SKM-1 treated with dmso at 0.1 percent for 144 hours (cell line): Measurements from ENCODE around the gene GABBR2.

ENCODE experiments used
- DNase-seq: peaks from one replicate; lab custom pipeline; 2025; ENCODE audit not compliant: unreplicated experiment; lab: John Stamatoyannopoulos, UW

Gene GABBR2

GRCh38 chr9:98360176-98360708 is 348.5 kb downstream of the GABBR2 start:
- no peak for DNase-seq

DNA sequence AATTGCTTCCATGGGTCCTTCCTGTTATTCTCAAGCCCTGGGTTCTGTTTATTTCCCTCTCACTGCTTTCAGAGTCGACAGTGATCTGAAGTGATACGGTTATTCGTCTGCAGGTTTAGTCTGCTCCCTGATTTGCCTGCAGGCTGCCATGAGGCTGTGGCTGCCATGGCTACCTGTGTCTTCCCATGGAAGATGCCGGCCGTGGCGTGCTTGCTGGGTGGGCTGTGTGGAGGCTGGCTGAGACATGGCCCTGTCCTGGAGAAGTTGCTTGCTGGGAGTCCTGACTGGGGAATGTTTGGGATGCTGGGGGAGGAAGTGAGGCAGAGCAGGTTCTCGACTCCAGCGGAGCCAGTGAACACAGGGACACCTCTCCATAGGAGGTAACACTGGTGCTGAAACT is 349.2 kb downstream of the GABBR2 start:
- no peak for DNase-seq

GRCh38 chr9:98357921-98358535 is 350.7 kb downstream of the GABBR2 start:
- no peak for DNase-seq

GRCh38 chr9:98356953-98357690 is 351.6 kb downstream of the GABBR2 start:
- no peak for DNase-seq

DNA sequence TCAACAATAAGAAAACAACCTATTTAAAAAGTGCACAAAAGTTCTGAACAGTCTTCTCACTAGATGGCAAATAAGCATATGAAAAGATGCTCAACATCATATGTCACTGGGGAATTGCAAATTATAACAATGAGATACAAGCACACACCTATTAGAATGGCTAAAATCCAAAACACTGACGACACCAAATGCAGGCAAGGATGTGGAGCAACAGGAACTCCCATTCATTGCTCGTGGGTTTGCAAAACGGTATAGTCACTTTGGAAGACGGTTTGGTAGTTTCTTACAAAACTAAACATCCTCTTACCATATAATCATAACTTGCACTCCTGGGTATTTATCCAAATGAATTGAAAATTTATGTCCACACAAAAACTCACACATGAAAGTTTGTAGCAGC is 352.4 kb downstream of the GABBR2 start:
- no peak for DNase-seq

DNA sequence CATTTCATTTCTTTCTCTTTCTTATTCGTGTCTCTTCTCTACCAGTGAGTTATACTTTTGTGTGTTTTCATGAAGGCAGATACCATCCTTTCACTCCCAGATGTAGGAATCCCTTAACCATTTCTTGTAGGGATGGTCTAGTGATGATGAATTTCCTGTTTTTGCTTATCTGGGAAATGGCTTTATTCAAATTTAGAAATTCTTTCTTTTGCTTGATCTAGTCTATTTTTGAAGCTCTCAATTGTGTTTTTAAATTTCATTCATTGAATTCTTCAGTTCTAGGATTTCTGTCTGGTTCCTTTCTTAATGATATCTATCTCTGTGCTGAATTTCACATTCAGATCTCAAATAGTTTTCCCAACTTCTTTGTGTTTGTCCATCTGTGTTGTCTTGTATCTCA is 357.4 kb downstream of the GABBR2 start:
- DNase-seq = no peak

GRCh38 chr9:98347642-98348041 is 361.1 kb downstream of the GABBR2 start:
- no peak for DNase-seq

- no peak for DNase-seq
Observed at GRCh38 chr9:98345011-98345410, 363.7 kb downstream of the GABBR2 start.

GRCh38 chr9:98344581-98344980 is 364.2 kb downstream of the GABBR2 start:
- no peak for DNase-seq

- no peak for DNase-seq
Observed at GRCh38 chr9:98342820-98343210, 365.9 kb downstream of the GABBR2 start.

DNA sequence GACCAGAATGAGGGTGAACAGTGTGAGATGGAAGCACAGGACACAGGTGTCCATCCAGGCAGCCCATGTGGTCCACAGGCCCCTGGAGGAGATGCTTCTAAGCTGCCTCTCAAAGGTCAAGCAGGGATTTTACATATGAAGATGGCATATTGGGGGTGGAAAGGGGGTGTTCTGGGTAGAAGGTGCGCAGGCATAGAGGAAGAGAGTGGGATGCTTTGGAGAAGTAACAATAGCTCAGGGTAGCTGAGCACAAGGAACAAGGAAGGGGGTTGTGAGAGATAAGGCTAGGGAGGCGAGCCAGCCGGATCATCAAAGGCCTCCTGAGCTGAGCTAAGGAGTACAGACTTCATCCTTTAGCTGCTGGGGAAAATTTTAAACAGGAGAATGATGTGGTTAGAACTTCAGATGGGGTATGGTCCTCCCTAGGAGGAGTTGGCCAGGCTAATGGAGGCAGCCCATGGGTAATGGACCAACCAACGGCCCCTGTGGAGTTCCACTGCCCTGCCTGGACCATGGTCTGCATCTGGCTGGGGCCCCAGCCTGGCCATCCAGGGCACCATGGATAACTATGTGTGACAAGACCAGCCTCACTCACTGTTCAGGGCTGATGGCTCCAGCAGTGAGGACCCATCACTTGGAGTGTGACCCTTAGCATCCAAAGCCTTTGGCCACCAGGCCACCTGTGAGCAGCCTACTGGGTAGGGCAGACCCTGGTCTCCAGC is 366.5 kb downstream of the GABBR2 start:
- DNase-seq = no peak

GRCh38 chr9:98341157-98342097 is 367.3 kb downstream of the GABBR2 start:
- no peak for DNase-seq

- DNase-seq = no peak
Observed at GRCh38 chr9:98339987-98340800, 368.5 kb downstream of the GABBR2 start.

GRCh38 chr9:98335661-98336060 is 373.1 kb downstream of the GABBR2 start:
- no peak for DNase-seq

DNA sequence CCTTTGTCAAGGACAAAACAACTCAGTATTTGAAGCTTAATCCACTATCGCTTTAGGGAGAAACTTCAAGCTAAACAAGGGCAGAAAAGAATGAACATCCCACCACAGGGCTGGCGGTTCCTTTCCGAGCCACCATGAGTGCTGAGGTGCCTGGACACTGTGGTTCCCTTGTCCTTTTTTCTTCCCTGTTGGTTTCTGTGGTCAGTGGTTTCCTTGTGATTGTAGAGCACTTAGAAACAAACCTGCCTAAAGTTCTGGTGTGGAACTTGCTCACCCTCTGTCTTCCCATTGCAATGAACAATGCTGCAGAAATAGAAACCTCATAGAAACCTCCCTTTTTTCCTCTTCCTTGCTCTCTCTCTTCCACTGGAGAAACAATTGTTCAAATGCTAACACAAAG is 373.9 kb downstream of the GABBR2 start:
- no peak for DNase-seq

GRCh38 chr9:98333703-98334582 is 374.8 kb downstream of the GABBR2 start:
- no peak for DNase-seq

- DNase-seq = no peak
Observed at GRCh38 chr9:98332405-98332831, 376.3 kb downstream of the GABBR2 start.

DNA sequence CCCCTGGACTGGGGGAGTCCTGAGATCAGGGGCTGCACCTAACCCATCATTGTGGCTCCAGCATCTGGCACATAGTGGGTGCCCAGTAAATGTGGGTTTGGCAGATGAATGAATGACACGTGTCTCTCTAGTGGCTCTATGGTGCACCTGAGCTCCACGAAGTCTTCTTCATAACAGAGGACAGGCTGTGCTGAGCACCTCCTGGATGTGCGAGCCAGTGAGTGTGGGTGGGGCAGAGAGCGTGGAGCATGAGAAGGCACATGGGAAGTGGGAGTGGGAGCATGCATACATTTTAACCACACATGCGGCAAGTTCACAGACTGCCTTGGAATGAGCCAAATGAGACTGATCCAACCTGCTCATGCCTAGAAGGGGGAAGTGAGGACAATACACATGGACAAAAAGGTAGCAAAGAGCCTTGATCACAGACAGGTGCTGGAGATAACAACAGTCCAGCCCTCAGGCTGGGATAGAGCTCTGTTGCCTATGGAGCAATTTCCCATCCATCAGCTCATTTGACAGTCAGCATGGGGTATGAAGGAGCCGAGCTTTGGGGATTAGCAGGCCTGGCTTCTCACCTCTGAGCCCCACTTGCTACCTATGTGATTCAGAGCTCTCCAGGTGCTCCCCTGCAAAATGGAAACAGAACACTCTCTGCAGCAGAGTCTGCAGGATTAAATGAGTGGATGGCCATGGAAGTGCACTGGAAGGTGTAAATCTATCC is 377.0 kb downstream of the GABBR2 start:
- DNase-seq = no peak
